ENCODE data around the gene PLSCR1. TPM values are rescaled to one million over a fixed set of nuclear protein-coding genes. Genes with fewer than 3 reads are reported as not detected.
"Not testable (repeated sequence)": the region's sequence is repeated elsewhere in the genome, so short reads cannot be mapped to it uniquely, and the experiment has no call there.

PLSCR1 gene
- total RNA-seq, 4 donors from 2014 or later, result 37.1 to 190 (median 88.7) TPM

DNA sequence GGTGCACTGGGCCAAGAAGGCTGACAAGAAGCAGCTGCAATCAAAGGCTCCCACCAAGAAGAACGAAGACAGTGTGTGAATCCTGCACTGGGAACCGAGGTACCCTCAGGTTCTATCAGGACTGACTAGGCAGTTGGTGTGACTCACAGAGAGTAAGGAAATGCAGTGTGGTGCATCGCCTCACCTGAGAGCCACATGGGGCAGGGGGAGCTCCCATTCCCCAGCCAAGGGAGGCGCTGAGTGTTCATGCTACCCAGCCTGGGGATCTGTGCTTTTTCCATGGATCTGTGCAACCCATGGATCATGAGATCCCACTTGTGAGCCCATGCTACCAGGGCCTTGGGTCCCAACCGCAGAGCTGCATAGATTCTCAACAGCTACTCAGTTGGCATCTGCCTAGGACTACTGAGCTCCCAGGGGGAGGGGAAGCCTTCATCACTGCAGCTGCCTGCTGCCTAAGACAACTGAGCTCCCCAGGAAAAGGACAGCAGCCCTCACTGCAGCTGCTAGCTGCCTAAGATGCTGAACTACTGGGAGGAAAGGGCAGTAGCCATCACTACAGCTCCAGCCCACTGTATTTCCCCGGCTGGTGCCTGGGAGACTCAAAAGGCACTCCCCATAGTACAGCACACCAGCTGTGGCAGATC is 68.2 kb downstream of the PLSCR1 start:
- ATAC-seq, result no peak
- no peak for TF ChIP-seq EP300 (IDR thresholded peaks at IDR 0.05)
- no peak for TF ChIP-seq POLR2A (IDR thresholded peaks at IDR 0.05)
- TF ChIP-seq POLR2AphosphoS5 (IDR thresholded peaks at IDR 0.05), result no peak
- TF ChIP-seq, protein P1, sequence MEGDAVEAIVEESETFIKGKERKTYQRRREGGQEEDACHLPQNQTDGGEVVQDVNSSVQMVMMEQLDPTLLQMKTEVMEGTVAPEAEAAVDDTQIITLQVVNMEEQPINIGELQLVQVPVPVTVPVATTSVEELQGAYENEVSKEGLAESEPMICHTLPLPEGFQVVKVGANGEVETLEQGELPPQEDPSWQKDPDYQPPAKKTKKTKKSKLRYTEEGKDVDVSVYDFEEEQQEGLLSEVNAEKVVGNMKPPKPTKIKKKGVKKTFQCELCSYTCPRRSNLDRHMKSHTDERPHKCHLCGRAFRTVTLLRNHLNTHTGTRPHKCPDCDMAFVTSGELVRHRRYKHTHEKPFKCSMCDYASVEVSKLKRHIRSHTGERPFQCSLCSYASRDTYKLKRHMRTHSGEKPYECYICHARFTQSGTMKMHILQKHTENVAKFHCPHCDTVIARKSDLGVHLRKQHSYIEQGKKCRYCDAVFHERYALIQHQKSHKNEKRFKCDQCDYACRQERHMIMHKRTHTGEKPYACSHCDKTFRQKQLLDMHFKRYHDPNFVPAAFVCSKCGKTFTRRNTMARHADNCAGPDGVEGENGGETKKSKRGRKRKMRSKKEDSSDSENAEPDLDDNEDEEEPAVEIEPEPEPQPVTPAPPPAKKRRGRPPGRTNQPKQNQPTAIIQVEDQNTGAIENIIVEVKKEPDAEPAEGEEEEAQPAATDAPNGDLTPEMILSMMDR (IDR thresholded peaks at IDR 0.05), result no peak
- Histone ChIP-seq H3K4me3 (no peak overlapping the region), H3K36me3 (no peaks in the 10 kb centered on the region), H3K9me3 (no peaks in the 10 kb centered on the region), H3K27ac (no peak overlapping the region), H3K27me3 (peaks cover 13% of the 10 kb centered on the region), H3K4me1 (no peaks in the 10 kb centered on the region)
- 89% methylated on average over 3 of the region's 6 CpGs; no CpG with 5 or more reads in 1 of the 2 donors for WGBS, 2 donors (ENCODE audit: low coverage in 1 of 2)

DNA sequence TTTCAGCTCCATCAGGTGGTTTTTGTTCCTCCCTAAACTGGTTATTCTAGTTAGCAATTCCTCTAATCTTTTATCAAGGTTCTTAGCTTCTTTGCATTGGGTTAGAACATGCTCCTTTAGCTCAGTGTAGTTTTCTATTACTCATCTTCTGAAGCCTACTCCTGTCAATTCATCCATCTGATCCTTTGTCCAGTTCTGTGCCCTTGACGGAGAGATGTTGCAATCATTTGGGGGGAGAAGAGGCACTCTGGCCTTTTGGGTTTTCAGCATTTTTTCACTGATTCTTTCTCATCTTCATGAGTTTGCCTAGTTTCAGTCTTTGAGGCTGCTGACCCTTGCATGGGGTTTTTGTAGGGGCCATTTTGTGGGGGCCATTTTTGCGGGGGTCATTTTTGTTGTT is 69.4 kb downstream of the PLSCR1 start:
- 82 to 100% methylated on average over 1 to 2 of the region's 2 CpGs for WGBS, 2 donors (ENCODE audit: low coverage in 1 of 2)
- H3K27me3 ChIP-seq, result peaks cover 13% of the 10 kb centered on the region
- not testable (repeated sequence) for ATAC-seq, H3K27ac ChIP-seq, H3K36me3 ChIP-seq, H3K9me3 ChIP-seq, H3K4me3 ChIP-seq, H3K4me1 ChIP-seq

DNA sequence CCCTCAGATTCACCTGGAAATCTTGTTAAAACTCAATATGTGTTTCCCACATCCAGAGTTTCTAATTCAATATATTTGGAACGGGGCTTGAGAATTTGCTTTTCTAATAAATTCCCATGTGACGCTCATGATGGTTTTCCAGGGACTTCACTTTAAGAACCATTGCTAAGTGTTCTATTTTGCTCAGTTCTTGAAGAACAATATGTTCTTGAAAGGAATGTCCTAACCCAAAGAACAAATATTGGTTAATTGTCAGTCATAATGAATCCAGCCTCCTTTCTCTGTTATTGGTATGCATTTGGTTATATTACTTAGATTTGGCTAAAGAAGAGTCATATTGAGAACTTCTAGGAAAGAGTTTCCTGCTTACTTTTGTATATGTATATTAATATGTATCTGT is 70.7 kb downstream of the PLSCR1 start:
- Histone ChIP-seq H3K9me3 (no peaks in the 10 kb centered on the region), H3K36me3 (no peaks in the 10 kb centered on the region), H3K27ac (no peak overlapping the region), H3K4me3 (no peak overlapping the region), H3K27me3 (peaks cover 13% of the 10 kb centered on the region), H3K4me1 (peaks cover 0 to 11% (median 0%) of the 10 kb centered on the region in 3 donors)
- WGBS, 2 donors (ENCODE audit: low coverage in 1 of 2), result 79 to 100% methylated on average over 1 to 2 of the region's 2 CpGs
- no peak for ATAC-seq
- TF ChIP-seq POLR2AphosphoS5 (IDR thresholded peaks at IDR 0.05) (peak; percentile 15), EP300 (IDR thresholded peaks at IDR 0.05) (no peak)
- TF ChIP-seq, protein P1 (IDR thresholded peaks at IDR 0.05), result no peak

DNA sequence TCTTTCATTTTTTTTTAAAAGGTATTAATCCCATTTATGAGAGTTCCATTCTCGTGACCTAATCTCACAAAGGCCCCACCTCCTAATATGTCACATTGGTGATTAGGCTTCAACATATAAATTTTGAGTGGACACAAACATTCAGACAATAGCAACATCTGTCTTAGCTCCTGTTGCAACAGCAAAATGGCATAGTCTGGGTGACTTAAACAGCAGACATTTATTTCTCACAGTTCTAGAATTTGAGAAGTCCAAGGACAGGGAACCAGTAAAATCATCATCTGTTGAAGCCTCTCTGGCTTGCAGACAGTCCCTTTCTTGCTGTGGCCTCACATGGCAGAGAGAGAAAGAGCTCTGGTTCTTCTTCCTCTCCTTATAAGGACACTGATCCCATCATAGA is 71.8 kb downstream of the PLSCR1 start:
- H3K27me3 ChIP-seq, result peaks cover 13% of the 10 kb centered on the region
- H3K36me3 ChIP-seq, result no peaks in the 10 kb centered on the region
- no peak overlapping the region for H3K4me3 ChIP-seq
- ATAC-seq, result no peak
- H3K9me3 ChIP-seq, result no peaks in the 10 kb centered on the region
- H3K4me1 ChIP-seq, result peaks cover 0 to 19% (median 0%) of the 10 kb centered on the region in 3 donors
- no peak overlapping the region for H3K27ac ChIP-seq
- 86 to 92% methylated on average over 1 of the region's 1 CpG for WGBS, 2 donors (ENCODE audit: low coverage in 1 of 2)
- TF ChIP-seq, protein P1 (IDR thresholded peaks at IDR 0.05), result no peak
- TF ChIP-seq POLR2A (IDR thresholded peaks at IDR 0.05), result no peak
- no peak for TF ChIP-seq POLR2AphosphoS5 (IDR thresholded peaks at IDR 0.05)
- no peak for TF ChIP-seq EP300 (IDR thresholded peaks at IDR 0.05)

DNA sequence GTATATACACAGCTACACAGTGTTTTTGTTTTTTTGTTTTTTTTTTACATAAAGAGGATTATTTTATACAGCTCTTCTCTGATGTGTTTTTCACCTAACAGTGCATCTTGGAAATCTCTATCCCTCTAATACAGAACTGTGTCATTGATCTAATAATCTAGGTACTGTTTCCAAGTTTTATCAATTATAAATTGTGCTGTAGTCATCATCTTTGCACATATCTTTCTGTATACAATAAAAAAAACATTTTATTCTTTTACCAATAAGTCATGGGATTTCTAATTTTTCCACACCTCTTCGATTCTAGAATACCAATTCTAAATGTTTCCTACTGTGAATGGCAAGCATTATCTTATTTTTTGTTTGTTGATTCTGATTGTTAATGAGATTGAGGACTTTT is 73.4 kb downstream of the PLSCR1 start:
- TF ChIP-seq POLR2AphosphoS5 (IDR thresholded peaks at IDR 0.05) (no peak), POLR2A (IDR thresholded peaks at IDR 0.05) (no peak), EP300 (IDR thresholded peaks at IDR 0.05) (no peak)
- TF ChIP-seq, protein P1 (IDR thresholded peaks at IDR 0.05), result no peak
- no peaks in the 10 kb centered on the region for H3K9me3 ChIP-seq
- no peaks in the 10 kb centered on the region for H3K36me3 ChIP-seq
- H3K4me1 ChIP-seq, result peaks cover 0 to 19% (median 0%) of the 10 kb centered on the region in 3 donors
- 92 to 100% methylated on average over 1 of the region's 1 CpG for WGBS, 2 donors (ENCODE audit: low coverage in 1 of 2)
- ATAC-seq, result no peak
- no peaks in the 10 kb centered on the region for H3K27me3 ChIP-seq
- H3K27ac ChIP-seq, result no peak overlapping the region
- H3K4me3 ChIP-seq, result no peak overlapping the region
